Kidney glomerular epithelial cell (primary cell): ENCODE measurements around the gene LMO7.

ENCODE experiments used
- DNase-seq: peaks from one replicate; lab custom pipeline; 2025; lab: John Stamatoyannopoulos, UW

The LMO7 gene

GRCh38 chr13:75896271-75896670 lies 260.1 kb downstream of the LMO7 start:
- DNase-seq: no peak

GRCh38 chr13:75897386-75897785 lies 261.3 kb downstream of the LMO7 start:
- DNase-seq: no peak

- DNase-seq: no peak
Measured at GRCh38 chr13:75901501-75901900, 265.4 kb downstream of the LMO7 start.

GRCh38 chr13:75902166-75903104 lies 266.3 kb downstream of the LMO7 start:
- no peak for DNase-seq

- no peak for DNase-seq
Measured at GRCh38 chr13:75904012-75904411, 267.9 kb downstream of the LMO7 start.

GRCh38 chr13:75906315-75906714 lies 270.2 kb downstream of the LMO7 start:
- DNase-seq: no peak

GRCh38 chr13:75907044-75907443 lies 270.9 kb downstream of the LMO7 start:
- DNase-seq: no peak

GRCh38 chr13:75908141-75908540 lies 272.0 kb downstream of the LMO7 start:
- no peak for DNase-seq
